ENCODE data around the gene CNNM4.

Gene CNNM4

GRCh38 chr2:96826546-96827278 is 66.0 kb downstream of the CNNM4 start:
- TF ChIP-seq CTCF (IDR thresholded peaks at IDR 0.05; ENCODE audit: control extremely low read depth, extremely low read depth, low read depth, missing control alignments) = no peak
- ChIA-PET POLR2A (interaction anchor here (0.7 kb wide), 1 partner anchor 129 kb away, joined by 6 read pairs; no protein-coding TSS in a partner anchor), CTCF (no interaction called here)
- no peak for DNase-seq (ENCODE audit: extremely low spot score)

- ChIA-PET POLR2A (no interaction called here), CTCF (interaction anchor here (0.6 to 1.0 kb wide), 2 partner anchors 12 to 283 kb away, joined by 3 to 4 read pairs; partner anchors contain the start of gene CNNM3)
- TF ChIP-seq CTCF (IDR thresholded peaks at IDR 0.05; ENCODE audit: control extremely low read depth, extremely low read depth, low read depth, missing control alignments) = no peak
- DNase-seq (ENCODE audit: extremely low spot score) = no peak
Observed at GRCh38 chr2:96828436-96828835, 67.7 kb downstream of the CNNM4 start.

GRCh38 chr2:96828874-96829273 is 68.2 kb downstream of the CNNM4 start:
- ChIA-PET POLR2A (no interaction called here), CTCF (interaction anchor here (0.6 to 1.0 kb wide), 2 partner anchors 13 to 283 kb away, joined by 3 to 4 read pairs; partner anchors contain the start of gene CNNM3)
- no peak for DNase-seq (ENCODE audit: extremely low spot score)
- TF ChIP-seq CTCF (IDR thresholded peaks at IDR 0.05; ENCODE audit: control extremely low read depth, extremely low read depth, low read depth, missing control alignments) = no peak

GRCh38 chr2:96830044-96830562 is 69.4 kb downstream of the CNNM4 start:
- TF ChIP-seq CTCF (IDR thresholded peaks at IDR 0.05; ENCODE audit: control extremely low read depth, extremely low read depth, low read depth, missing control alignments) = no peak
- no peak for DNase-seq (ENCODE audit: extremely low spot score)
- ChIA-PET CTCF (no interaction called here), POLR2A (no interaction called here)

- DNase-seq (ENCODE audit: extremely low spot score) = no peak
- ChIA-PET POLR2A (no interaction called here), CTCF (interaction anchor here (1.2 to 3.0 kb wide), 3 partner anchors 13 to 67 kb away, joined by 3 to 6 read pairs (median 3); no protein-coding TSS in a partner anchor)
- TF ChIP-seq CTCF (IDR thresholded peaks at IDR 0.05; ENCODE audit: control extremely low read depth, extremely low read depth, low read depth, missing control alignments) = no peak
Observed at GRCh38 chr2:96831679-96832078, 71.0 kb downstream of the CNNM4 start.

GRCh38 chr2:96832408-96832753 is 71.7 kb downstream of the CNNM4 start:
- CTCF ChIA-PET = interaction anchor here (1.2 to 3.0 kb wide), 4 partner anchors 13 to 68 kb away, joined by 3 to 6 read pairs (median 4); partner anchors contain the start of gene ANKRD39
- TF ChIP-seq CTCF (IDR thresholded peaks at IDR 0.05; ENCODE audit: control extremely low read depth, extremely low read depth, low read depth, missing control alignments) = no peak
- DNase-seq (ENCODE audit: extremely low spot score) = no peak
- POLR2A ChIA-PET = no interaction called here

Measured in GM10248 (cell line).